H9 (cell line): ENCODE data around the gene IFT27. TPM values are rescaled to one million over a fixed set of nuclear protein-coding genes. Genes with fewer than 3 reads are reported as not detected.
A peak's percentile ranks its signal among the peaks of the same experiment; 100 is the strongest.

ENCODE experiments used
- DNase-seq: peaks from one replicate; pipeline ENCODE4 v3.0.0-alpha.2; 2017
- H2AFZ ChIP-seq: one replicate; pipeline ENCODE4 v1.6.1; 2013; ENCODE audit warnings: mild to moderate bottlenecking, low read length, control low read depth, moderate library complexity
- H2AK5ac ChIP-seq: 2 replicates; pipeline ENCODE4 v1.6.1; 2013; ENCODE audit warnings: low read length, control low read depth, mixed read lengths; ENCODE audit not compliant: insufficient read length
- H2BK120ac ChIP-seq: one replicate; pipeline ENCODE4 v1.6.1; 2013; ENCODE audit warnings: low read depth, mild to moderate bottlenecking, low read length, control low read depth, inconsistent platforms; ENCODE audit not compliant: poor library complexity, severe bottlenecking
- H2BK12ac ChIP-seq: 2 replicates; pipeline ENCODE4 v1.6.1; 2013; ENCODE audit warnings: low read length, control low read depth, mixed read lengths, low read depth; ENCODE audit not compliant: insufficient read length
- H2BK15ac ChIP-seq: 2 replicates; pipeline ENCODE4 v1.6.1; 2013; ENCODE audit warnings: low read depth, low read length, control low read depth
- H2BK20ac ChIP-seq: one replicate; pipeline ENCODE4 v1.6.1; 2013; ENCODE audit warnings: low read depth, mild to moderate bottlenecking, low read length, control low read depth, inconsistent platforms; ENCODE audit not compliant: poor library complexity, severe bottlenecking
- H2BK5ac ChIP-seq: 2 replicates; pipeline ENCODE4 v1.6.1; 2013; ENCODE audit warnings: low read length, control low read depth, mixed read lengths; ENCODE audit not compliant: insufficient read length
- H3K14ac ChIP-seq: 2 replicates; pipeline ENCODE4 v1.6.1; 2013; ENCODE audit warnings: low read length, control low read depth; ENCODE audit not compliant: insufficient read depth
- H3K18ac ChIP-seq: 2 replicates; pipeline ENCODE4 v1.6.1; 2013; ENCODE audit warnings: low read depth, mild to moderate bottlenecking, mixed read lengths, low read length, control low read depth; ENCODE audit not compliant: insufficient read length
- H3K23ac ChIP-seq: 2 replicates; pipeline ENCODE4 v1.6.1; 2013; ENCODE audit warnings: low read length, control low read depth, mixed read lengths, low read depth; ENCODE audit not compliant: insufficient read length
- H3K23me2 ChIP-seq: 2 replicates; pipeline ENCODE4 v1.6.1; 2013; ENCODE audit warnings: low read depth, mild to moderate bottlenecking, mixed read lengths, low read length, control low read depth; ENCODE audit not compliant: insufficient read length, poor library complexity, severe bottlenecking
- H3K27ac ChIP-seq: 2 replicates; pipeline ENCODE4 v1.5.1; 2013; ENCODE audit warnings: low read length, control low read depth, mixed read lengths, low read depth; ENCODE audit not compliant: insufficient read length
- H3K27me3 ChIP-seq: 2 replicates; pipeline ENCODE4 v1.6.1; 2013; ENCODE audit warnings: low read length, control low read depth, inconsistent platforms; ENCODE audit not compliant: insufficient read depth
- H3K4ac ChIP-seq: 2 replicates; pipeline ENCODE4 v1.6.1; 2013; ENCODE audit warnings: low read depth, mild to moderate bottlenecking, control low read depth, inconsistent platforms, low read length, moderate library complexity
- H3K4me1 ChIP-seq: 2 replicates; pipeline ENCODE4 v1.6.1; 2013; ENCODE audit warnings: low read length, control low read depth, inconsistent platforms; ENCODE audit not compliant: insufficient read depth
- H3K4me2 ChIP-seq: 2 replicates; pipeline ENCODE4 v1.6.1; 2013; ENCODE audit warnings: low read length, control low read depth, mixed read lengths; ENCODE audit not compliant: insufficient read length, insufficient read depth
- H3K56ac ChIP-seq: 2 replicates; pipeline ENCODE4 v1.6.1; 2013; ENCODE audit warnings: low read depth, mild to moderate bottlenecking, mixed read lengths, low read length, control low read depth; ENCODE audit not compliant: insufficient read length
- H3K79me1 ChIP-seq: 2 replicates; pipeline ENCODE4 v1.6.1; 2013; ENCODE audit warnings: low read depth, mild to moderate bottlenecking, moderate library complexity, low read length, control low read depth, inconsistent platforms; ENCODE audit not compliant: insufficient read depth, poor library complexity, severe bottlenecking
- H3K79me2 ChIP-seq: 2 replicates; pipeline ENCODE4 v1.6.1; 2013; ENCODE audit warnings: low read length, control low read depth, inconsistent platforms; ENCODE audit not compliant: insufficient read depth
- H3K9ac ChIP-seq: 2 replicates; pipeline ENCODE4 v1.6.1; 2013; ENCODE audit warnings: low read length, control low read depth, mixed read lengths; ENCODE audit not compliant: insufficient read length; ENCODE audit errors: extremely low read depth
- H3K9me3 ChIP-seq: one replicate; pipeline ENCODE4 v1.6.1; 2013; ENCODE audit warnings: low read depth, low read length, inconsistent platforms; ENCODE audit not compliant: control insufficient read depth
- H3T11ph ChIP-seq: one replicate; pipeline ENCODE4 v1.6.1; 2013; ENCODE audit warnings: mild to moderate bottlenecking, low read length, control low read depth, inconsistent platforms
- H4K20me1 ChIP-seq: one replicate; pipeline ENCODE4 v1.6.1; 2013; ENCODE audit not compliant: control insufficient read depth, insufficient read length, insufficient read depth
- H4K5ac ChIP-seq: 2 replicates; pipeline ENCODE4 v1.6.1; 2013; ENCODE audit warnings: low read depth, mild to moderate bottlenecking, mixed read lengths, low read length, control low read depth; ENCODE audit not compliant: insufficient read length
- H4K8ac ChIP-seq: replicated peaks from 2 replicates; pipeline ENCODE4 v1.6.1; 2013; ENCODE audit warnings: low read length, control low read depth, mixed read lengths, low read depth; ENCODE audit not compliant: insufficient read length
- H4K91ac ChIP-seq: 2 replicates; pipeline ENCODE4 v1.6.1; 2013; ENCODE audit warnings: low read depth, mild to moderate bottlenecking, moderate library complexity, mixed read lengths, low read length, control low read depth; ENCODE audit not compliant: insufficient read length
- H3K27ac Mint-ChIP-seq, 3 experiments: 2 replicates in 2 of 3; 3 replicates in 1 of 3; pipeline ENCODE4 v1.8.0; 2020 to 2021; ENCODE audit warnings: mixed read lengths in 3 of 3, mild to moderate bottlenecking in 1 of 3, moderate library complexity in 1 of 3
- H3K27me3 Mint-ChIP-seq: 2 replicates; pipeline ENCODE4 v1.8.0; 2021; ENCODE audit warnings: low read depth, mild to moderate bottlenecking, moderate library complexity, mixed read lengths
- H3K36me3 Mint-ChIP-seq, 3 experiments: 2 replicates in 2 of 3; 3 replicates in 1 of 3; pipeline ENCODE4 v1.8.0; 2020 to 2021; ENCODE audit warnings: low read depth in 3 of 3, mixed read lengths in 3 of 3; ENCODE audit not compliant: insufficient read depth in 1 of 3
- H3K4me1 Mint-ChIP-seq, 2 experiments: 2 replicates each; pipeline ENCODE4 v1.8.0; 2020; ENCODE audit warnings: mixed read lengths in 2 of 2
- H3K4me3 Mint-ChIP-seq, 2 experiments: 2 replicates in 1 of 2; 3 replicates in 1 of 2; pipeline ENCODE4 v1.8.0; 2020 to 2021; ENCODE audit warnings: mild to moderate bottlenecking in 2 of 2, mixed read lengths in 2 of 2, moderate library complexity in 1 of 2
- H3K9me3 Mint-ChIP-seq, 2 experiments: 2 replicates in 1 of 2; 3 replicates in 1 of 2; pipeline ENCODE4 v1.8.0; 2020; ENCODE audit warnings: mild to moderate bottlenecking in 2 of 2, mixed read lengths in 2 of 2, moderate library complexity in 1 of 2
- CTCF ChIP-seq: fragments of 200-600 bp; sonication (generic); conservative IDR thresholded peaks from 3 replicates; pipeline ENCODE4 v1.8.0; 2021; ENCODE audit warnings: antibody characterized with exemption, mild to moderate bottlenecking
- WGBS: extraction: QIAGEN DNeasy Blood & Tissue Kit; methylation state at CpG from one replicate; pipeline ENCODE4 v1.1.7; 2013; ENCODE audit warnings: missing lambda C conversion rate, low lambda C conversion rate, mixed read lengths; ENCODE audit not compliant: insufficient read length; ENCODE audit errors: extremely low coverage; 5-methylcytosine and 5-hydroxymethylcytosine counted together
- total RNA-seq: library from RNA; stranded (reverse); gene quantifications from 2 replicates; pipeline ENCODE4 v1.2.1, GENCODE V29; 2021

The IFT27 gene
- total RNA-seq, 1 experiment from 2014 or later: 43.4 TPM

- Histone ChIP-seq H3K79me1 (no peaks in the 10 kb centered on the region), H3K4me1 (no peaks in the 10 kb centered on the region), H4K91ac (no peak overlapping the region), H3K4me2 (no peak overlapping the region), H3K23me2 (no peaks in the 10 kb centered on the region), H3K27ac (no peak overlapping the region), H2BK12ac (no peak overlapping the region), H3K4ac (no peak overlapping the region), H2BK20ac (no peak overlapping the region), H3K56ac (no peak overlapping the region), H2AK5ac (no peak overlapping the region), H3K79me2 (no peaks in the 10 kb centered on the region), H2BK15ac (no peak overlapping the region), H3K9me3 (no peaks in the 10 kb centered on the region), H4K5ac (no peak overlapping the region), H2AFZ (no peak overlapping the region), H3K9ac (no peak overlapping the region), H3K18ac (no peak overlapping the region), H3K14ac (no peak overlapping the region), H4K8ac (no peak overlapping the region), H3K27me3 (no peaks in the 10 kb centered on the region; the same call in 1 of the 2 replicates), H4K20me1 (peaks cover 3% of the 10 kb centered on the region), H3T11ph (no peak overlapping the region), H2BK5ac (no peak overlapping the region), H3K23ac (no peak overlapping the region), H2BK120ac (no peak overlapping the region)
- peak; percentile 12 for DNase-seq
- Mint-ChIP-seq H3K4me1 (peaks cover 3 to 5% of the 10 kb centered on the region in 2 experiments), H3K36me3 (no peaks in the 10 kb centered on the region; a peak in 1 of 7 replicates), H3K9me3 (no peaks in the 10 kb centered on the region; a peak in 1 of 5 replicates), H3K4me3 (no peak overlapping the region), H3K27ac (no peak overlapping the region), H3K27me3 (peaks cover 38% of the 10 kb centered on the region)
- TF ChIP-seq CTCF: no peak
- no CpG with 5 or more reads among the region's 5 CpGs for WGBS
Observed at GRCh38 chr22:36728505-36728904, 47.4 kb downstream of the IFT27 start.
